ENCODE results near the gene RBP2.

GRCh38 chr3:139480585-139480984 lies 4.3 kb upstream of the RBP2 start:
- TF ChIP-seq POLR2AphosphoS5 (IDR thresholded peaks at IDR 0.05; ENCODE audit: low read depth, low read length): no peak
- TF ChIP-seq POLR2A (IDR thresholded peaks at IDR 0.05; ENCODE audit: low read depth, low read length): no peak
- TF ChIP-seq TAF1 (IDR thresholded peaks at IDR 0.05; ENCODE audit: borderline replicate concordance, low read depth, low read length): no peak

Data from GM12892 (cell line).